NCI-H128 (cell line): ENCODE measurements around the gene CDAN1.

ENCODE experiments used
- DNase-seq: peaks from one replicate; lab custom pipeline; 2025; ENCODE audit not compliant: unreplicated experiment; lab: John Stamatoyannopoulos, UW

The CDAN1 gene

GRCh38 chr15:42735382-42736165 is 1.4 kb downstream of the CDAN1 start:
- DNase-seq: no peak

- DNase-seq: no peak
These were observed 2.8 kb downstream of the CDAN1 start for GRCh38 chr15:42734076-42734672.

- DNase-seq: no peak
These were observed 3.9 kb downstream of the CDAN1 start for GRCh38 chr15:42733027-42733426.

- DNase-seq: no peak
These were observed 4.7 kb downstream of the CDAN1 start for GRCh38 chr15:42732095-42732827.

GRCh38 chr15:42731461-42731860 is 5.5 kb downstream of the CDAN1 start:
- DNase-seq: no peak

- DNase-seq: no peak
These were observed 6.4 kb downstream of the CDAN1 start for GRCh38 chr15:42730536-42730935.

- no peak for DNase-seq
These were observed 6.8 kb downstream of the CDAN1 start for GRCh38 chr15:42730135-42730534.

- no peak for DNase-seq
These were observed 7.5 kb downstream of the CDAN1 start for GRCh38 chr15:42729409-42729808.

GRCh38 chr15:42728972-42729371 is 8.0 kb downstream of the CDAN1 start:
- DNase-seq: no peak

GRCh38 chr15:42728560-42728959 is 8.4 kb downstream of the CDAN1 start:
- no peak for DNase-seq

GRCh38 chr15:42727750-42728381 is 9.1 kb downstream of the CDAN1 start:
- DNase-seq: peak; percentile 8

GRCh38 chr15:42726114-42726513 is 10.8 kb downstream of the CDAN1 start:
- no peak for DNase-seq

GRCh38 chr15:42725331-42725903 is 11.5 kb downstream of the CDAN1 start:
- DNase-seq: no peak

- DNase-seq: no peak
These were observed 12.7 kb downstream of the CDAN1 start for GRCh38 chr15:42724276-42724675.

GRCh38 chr15:42723068-42723467 is 13.9 kb downstream of the CDAN1 start:
- DNase-seq: no peak

- DNase-seq: no peak
These were observed 15.0 kb downstream of the CDAN1 start for GRCh38 chr15:42721916-42722315.

- DNase-seq: no peak
These were observed 15.9 kb downstream of the CDAN1 start for GRCh38 chr15:42721016-42721415.

- no peak for DNase-seq
These were observed 16.9 kb downstream of the CDAN1 start for GRCh38 chr15:42720071-42720470.

- no peak for DNase-seq
These were observed 17.9 kb downstream of the CDAN1 start for GRCh38 chr15:42719043-42719442.

GRCh38 chr15:42716626-42717025 is 20.3 kb downstream of the CDAN1 start:
- DNase-seq: no peak

GRCh38 chr15:42716125-42716524 is 20.8 kb downstream of the CDAN1 start:
- no peak for DNase-seq
